OCI-LY1 (cell line): Measurements from ENCODE around the gene CFAP65.

Experiments used
- CTCF ChIP-seq: fragments of 200-600 bp; sonication (generic), shearing (Covaris generic); IDR thresholded peaks from 2 replicates; pipeline ENCODE4 v1.5.1; 2017; ENCODE audit warnings: mild to moderate bottlenecking, antibody characterized with exemption, low read length, moderate library complexity, mixed read lengths
- EZH2 ChIP-seq: fragments of 200-600 bp; sonication (generic), shearing (Covaris generic); IDR thresholded peaks from 2 replicates; pipeline ENCODE4 v1.8.0; 2017; ENCODE audit warnings: borderline replicate concordance, mixed run types, mild to moderate bottlenecking, antibody characterized with exemption, low read length, moderate library complexity, mixed read lengths

GRCh38 chr2:218961651-218962570 is 79.4 kb downstream of the CFAP65 start:
- no peak for TF ChIP-seq EZH2
- TF ChIP-seq CTCF: no peak
